Progenitor cell of endocrine pancreas (in vitro differentiated cells): ENCODE measurements around the gene IGF1R. TPM values are rescaled to one million over a fixed set of nuclear protein-coding genes. Genes with fewer than 3 reads are reported as not detected.
A peak's percentile ranks its signal among the peaks of the same experiment; 100 is the strongest.

Experiments
- DNase-seq: peaks from one replicate; pipeline ENCODE4 v3.0.0; 2021; ENCODE audit warnings: low spot score; ENCODE audit not compliant: unreplicated experiment
- H3K27ac Mint-ChIP-seq: 2 replicates; pipeline ENCODE4 v1.8.0; 2021; ENCODE audit warnings: mild to moderate bottlenecking, moderate library complexity, mixed read lengths
- H3K27me3 Mint-ChIP-seq: 2 replicates; pipeline ENCODE4 v1.8.0; 2021; ENCODE audit warnings: mixed read lengths
- H3K36me3 Mint-ChIP-seq: 2 replicates; pipeline ENCODE4 v1.8.0; 2022; ENCODE audit warnings: mixed read lengths; ENCODE audit not compliant: insufficient read depth
- H3K4me1 Mint-ChIP-seq: 2 replicates; pipeline ENCODE4 v1.8.0; 2021; ENCODE audit warnings: low read depth, mixed read lengths
- H3K4me3 Mint-ChIP-seq: 2 replicates; pipeline ENCODE4 v1.8.0; 2021; ENCODE audit warnings: low read depth, mild to moderate bottlenecking, moderate library complexity, mixed read lengths
- H3K9me3 Mint-ChIP-seq: 2 replicates; pipeline ENCODE4 v1.8.0; 2021; ENCODE audit warnings: low read depth, mixed read lengths
- CTCF ChIP-seq: fragments of 200-600 bp; sonication (generic); IDR thresholded peaks from one replicate; pipeline ENCODE4 v1.5.0; 2021; ENCODE audit warnings: antibody characterized with exemption, mild to moderate bottlenecking; ENCODE audit not compliant: unreplicated experiment
- total RNA-seq: library from RNA; stranded (reverse); gene quantifications from 2 replicates; pipeline ENCODE4 v1.2.1, GENCODE V29; 2021

IGF1R gene
- total RNA-seq, 1 donor from 2014 or later, result 106 TPM

DNA sequence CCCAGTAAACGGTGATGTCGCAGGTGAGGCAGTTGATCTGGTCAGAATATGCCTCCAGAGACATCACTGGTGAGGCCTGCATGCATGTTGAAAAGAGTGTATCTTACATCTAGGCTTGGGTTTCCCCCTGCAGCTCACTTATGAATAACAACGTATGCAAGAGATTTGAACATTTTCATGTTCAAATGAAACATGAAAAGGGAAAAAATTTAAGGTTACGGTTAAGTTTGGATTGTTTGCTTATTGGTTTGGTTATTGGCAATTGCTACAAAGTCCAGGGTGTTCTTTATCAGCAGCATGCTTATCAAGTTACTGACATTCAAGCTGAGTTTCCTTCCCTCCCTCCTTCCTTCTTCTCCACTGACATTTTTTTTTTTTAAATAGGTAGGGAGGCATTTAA, 123.2 kb downstream of the IGF1R start:
- H3K36me3 Mint-ChIP-seq, result no peaks in the 10 kb centered on the region
- no peaks in the 10 kb centered on the region for H3K9me3 Mint-ChIP-seq
- H3K4me3 Mint-ChIP-seq, result peak overlapping the region; percentile 13
- peaks cover 55% of the 10 kb centered on the region for H3K4me1 Mint-ChIP-seq
- peak overlapping the region; percentile 34 for H3K27ac Mint-ChIP-seq
- no peaks in the 10 kb centered on the region for H3K27me3 Mint-ChIP-seq
- no peak for TF ChIP-seq CTCF
- DNase-seq, result no peak

DNA sequence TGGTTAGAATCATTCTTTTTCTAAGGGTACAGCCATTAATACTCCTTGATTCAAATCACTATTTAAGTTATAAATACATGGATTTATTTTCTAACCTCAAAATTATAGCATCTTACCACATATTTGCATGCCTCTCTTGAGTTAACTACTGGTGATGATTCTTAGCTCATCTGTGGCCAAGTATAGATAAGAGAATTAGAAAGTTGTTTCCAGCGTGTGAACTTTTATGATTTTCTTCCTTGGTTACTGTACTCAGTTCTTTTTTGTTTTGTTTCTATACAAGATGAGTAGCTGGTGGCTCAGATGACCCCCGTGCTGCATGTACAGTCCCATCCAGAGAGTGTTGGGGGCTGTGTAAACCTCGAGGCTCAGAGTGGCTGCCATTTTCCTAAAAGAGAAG, 124.6 kb downstream of the IGF1R start:
- Mint-ChIP-seq H3K27ac (peak overlapping the region; percentile 56), H3K4me1 (peaks cover 69% of the 10 kb centered on the region), H3K4me3 (no peak overlapping the region), H3K9me3 (no peaks in the 10 kb centered on the region), H3K27me3 (no peaks in the 10 kb centered on the region), H3K36me3 (no peaks in the 10 kb centered on the region)
- no peak for TF ChIP-seq CTCF
- no peak for DNase-seq

DNA sequence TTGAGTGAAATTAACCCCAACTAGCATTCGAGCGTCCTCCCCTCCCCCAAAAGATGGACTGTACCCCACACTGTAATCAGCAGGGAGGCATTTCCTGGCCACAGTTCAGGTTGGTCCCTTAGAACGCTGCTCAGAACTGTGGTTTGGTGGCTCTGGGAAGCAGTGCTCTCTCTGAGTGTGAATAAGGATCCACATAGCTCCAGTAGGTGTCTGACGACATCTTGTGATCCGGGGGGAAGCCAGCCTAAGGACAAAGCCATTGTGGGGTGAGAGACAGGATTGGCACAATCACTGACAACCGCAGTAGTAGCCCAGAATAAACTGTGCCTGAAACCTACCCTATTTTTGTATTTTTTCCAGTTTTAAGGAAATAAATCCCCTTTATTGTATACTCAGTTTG, 125.3 kb downstream of the IGF1R start:
- H3K27me3 Mint-ChIP-seq, result no peaks in the 10 kb centered on the region
- no peak overlapping the region for H3K4me3 Mint-ChIP-seq
- H3K27ac Mint-ChIP-seq, result no peak overlapping the region
- H3K36me3 Mint-ChIP-seq, result no peaks in the 10 kb centered on the region
- peaks cover 71% of the 10 kb centered on the region for H3K4me1 Mint-ChIP-seq
- TF ChIP-seq CTCF, result no peak
- DNase-seq, result no peak
- H3K9me3 Mint-ChIP-seq, result no peaks in the 10 kb centered on the region

GRCh38 chr15:98774756-98775497, 126.6 kb downstream of the IGF1R start:
- no peak overlapping the region for H3K4me3 Mint-ChIP-seq
- no peak for TF ChIP-seq CTCF
- no peak for DNase-seq
- H3K27ac Mint-ChIP-seq, result peak overlapping the region; percentile 36
- H3K36me3 Mint-ChIP-seq, result no peaks in the 10 kb centered on the region
- no peaks in the 10 kb centered on the region for H3K27me3 Mint-ChIP-seq
- H3K9me3 Mint-ChIP-seq, result no peaks in the 10 kb centered on the region
- H3K4me1 Mint-ChIP-seq, result peaks cover 64% of the 10 kb centered on the region

GRCh38 chr15:98775498-98776230, 127.3 kb downstream of the IGF1R start:
- Mint-ChIP-seq H3K4me3 (no peak overlapping the region), H3K9me3 (no peaks in the 10 kb centered on the region), H3K27ac (no peak overlapping the region), H3K36me3 (no peaks in the 10 kb centered on the region), H3K4me1 (peaks cover 59% of the 10 kb centered on the region), H3K27me3 (no peaks in the 10 kb centered on the region)
- DNase-seq, result no peak
- no peak for TF ChIP-seq CTCF
